Osteocyte (in vitro differentiated cells): ENCODE measurements around the gene PROSER3. TPM values are rescaled to one million over a fixed set of nuclear protein-coding genes. Genes with fewer than 3 reads are reported as not detected.

Experiments used
- DNase-seq: peaks from one replicate; pipeline ENCODE4 v3.0.0; 2021; ENCODE audit warnings: mixed read lengths; ENCODE audit not compliant: unreplicated experiment; ENCODE audit errors: extremely low spot score
- H3K27ac Mint-ChIP-seq: one replicate; pipeline ENCODE4 v1.8.0; 2021; ENCODE audit warnings: mild to moderate bottlenecking, mixed read lengths; ENCODE audit not compliant: unreplicated experiment
- H3K27me3 Mint-ChIP-seq: one replicate; pipeline ENCODE4 v1.8.0; 2021; ENCODE audit warnings: mixed read lengths; ENCODE audit not compliant: unreplicated experiment
- H3K36me3 Mint-ChIP-seq: one replicate; pipeline ENCODE4 v1.8.0; 2021; ENCODE audit warnings: mixed read lengths; ENCODE audit not compliant: unreplicated experiment
- H3K4me1 Mint-ChIP-seq: one replicate; pipeline ENCODE4 v1.8.0; 2021; ENCODE audit warnings: mixed read lengths; ENCODE audit not compliant: unreplicated experiment
- H3K4me3 Mint-ChIP-seq: one replicate; pipeline ENCODE4 v1.8.0; 2021; ENCODE audit warnings: mild to moderate bottlenecking, moderate library complexity, mixed read lengths; ENCODE audit not compliant: unreplicated experiment
- H3K9me3 Mint-ChIP-seq: one replicate; pipeline ENCODE4 v1.8.0; 2021; ENCODE audit warnings: mixed read lengths; ENCODE audit not compliant: unreplicated experiment
- CTCF ChIP-seq: fragments of 200-600 bp; sonication (generic); IDR thresholded peaks from 2 replicates; pipeline ENCODE4 v1.5.0; 2021; ENCODE audit warnings: antibody characterized with exemption, mild to moderate bottlenecking, moderate library complexity
- total RNA-seq: library from RNA; stranded (reverse); gene quantifications from 2 replicates; pipeline ENCODE4 v1.2.1, GENCODE V29; 2021

The PROSER3 gene
- total RNA-seq, 1 donor from 2014 or later: 20.9 TPM

GRCh38 chr19:35776102-35776788 lies 18.3 kb downstream of the PROSER3 start:
- H3K27ac Mint-ChIP-seq: no peak overlapping the region
- peak overlapping the region; percentile 72 for H3K4me3 Mint-ChIP-seq
- peaks cover 3% of the 10 kb centered on the region for H3K36me3 Mint-ChIP-seq
- H3K9me3 Mint-ChIP-seq: no peaks in the 10 kb centered on the region
- no peak for DNase-seq
- TF ChIP-seq CTCF: no peak
- H3K4me1 Mint-ChIP-seq: peaks cover 24% of the 10 kb centered on the region
- H3K27me3 Mint-ChIP-seq: no peaks in the 10 kb centered on the region

GRCh38 chr19:35777086-35777841 lies 19.3 kb downstream of the PROSER3 start:
- Mint-ChIP-seq H3K9me3 (no peaks in the 10 kb centered on the region), H3K27me3 (no peaks in the 10 kb centered on the region), H3K4me1 (peaks cover 24% of the 10 kb centered on the region), H3K4me3 (peak overlapping the region; percentile 24), H3K36me3 (peaks cover 7% of the 10 kb centered on the region), H3K27ac (peak overlapping the region; percentile 17)
- DNase-seq: no peak
- TF ChIP-seq CTCF: no peak

DNA sequence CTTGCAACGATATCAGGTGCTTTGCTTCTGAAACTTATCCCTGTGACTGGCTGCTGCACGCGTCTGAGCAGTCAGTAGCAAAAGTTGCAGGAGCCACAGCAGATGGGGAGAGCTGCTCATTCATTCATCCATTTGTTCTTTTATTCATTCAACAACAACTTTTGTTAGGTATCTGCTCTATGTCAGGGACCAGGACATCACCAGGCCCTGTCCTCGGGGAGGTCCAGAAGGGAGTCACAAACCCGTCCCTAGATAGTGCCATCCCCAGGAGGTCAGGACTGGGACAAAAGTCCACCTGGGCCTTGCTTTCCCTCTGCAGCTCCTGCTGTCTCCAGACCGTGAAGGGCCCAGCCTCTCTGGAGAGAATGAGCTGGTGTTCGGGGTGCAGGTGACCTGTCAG lies 20.0 kb downstream of the PROSER3 start:
- H3K4me1 Mint-ChIP-seq: peaks cover 24% of the 10 kb centered on the region
- H3K27ac Mint-ChIP-seq: no peak overlapping the region
- no peaks in the 10 kb centered on the region for H3K9me3 Mint-ChIP-seq
- DNase-seq: no peak
- H3K27me3 Mint-ChIP-seq: no peaks in the 10 kb centered on the region
- H3K4me3 Mint-ChIP-seq: no peak overlapping the region
- peaks cover 7% of the 10 kb centered on the region for H3K36me3 Mint-ChIP-seq
- no peak for TF ChIP-seq CTCF

DNA sequence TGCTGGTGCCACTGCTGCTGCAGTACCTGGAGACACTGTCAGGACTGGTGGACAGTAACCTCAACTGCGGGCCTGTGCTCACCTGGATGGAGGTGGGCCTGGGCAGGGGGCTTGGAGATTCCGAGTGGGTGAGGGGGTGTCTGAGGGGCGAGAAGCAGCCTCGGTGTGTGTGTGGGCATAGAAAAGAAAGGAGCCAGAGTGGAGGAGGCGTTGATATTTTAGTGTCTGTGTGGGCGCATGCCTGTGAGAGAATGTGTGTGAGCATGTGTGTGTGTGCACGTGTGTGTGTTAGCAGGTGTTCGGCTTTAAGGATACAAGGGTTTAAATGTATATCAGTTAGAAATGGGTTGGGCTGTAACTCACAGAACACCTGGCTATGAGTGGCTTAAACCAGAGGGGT lies 21.1 kb downstream of the PROSER3 start:
- TF ChIP-seq CTCF: no peak
- H3K4me3 Mint-ChIP-seq: no peak overlapping the region
- no peaks in the 10 kb centered on the region for H3K27me3 Mint-ChIP-seq
- no peak overlapping the region for H3K27ac Mint-ChIP-seq
- peaks cover 24% of the 10 kb centered on the region for H3K4me1 Mint-ChIP-seq
- no peaks in the 10 kb centered on the region for H3K9me3 Mint-ChIP-seq
- H3K36me3 Mint-ChIP-seq: peaks cover 12% of the 10 kb centered on the region
- DNase-seq: no peak

GRCh38 chr19:35780058-35780457 lies 22.1 kb downstream of the PROSER3 start:
- TF ChIP-seq CTCF: no peak
- no peak for DNase-seq
- Mint-ChIP-seq H3K36me3 (peaks cover 12% of the 10 kb centered on the region), H3K27me3 (no peaks in the 10 kb centered on the region), H3K9me3 (no peaks in the 10 kb centered on the region), H3K4me1 (peaks cover 14% of the 10 kb centered on the region), H3K27ac (no peak overlapping the region), H3K4me3 (no peak overlapping the region)
